Neuronal stem cell (in vitro differentiated cells): Measurements from ENCODE around the gene TRIM8.

Experiments used
- DNase-seq: peaks from one replicate; pipeline ENCODE4 v3.0.0-alpha.2; 2013; ENCODE audit warnings: low spot score
- H2AFZ ChIP-seq: one replicate; pipeline ENCODE4 v1.6.1; 2013; ENCODE audit warnings: mild to moderate bottlenecking, low read length, inconsistent platforms
- H2AK5ac ChIP-seq: 2 replicates; pipeline ENCODE4 v1.6.1; 2013; ENCODE audit warnings: low read depth, mild to moderate bottlenecking, inconsistent platforms, low read length, moderate library complexity, mixed read lengths
- H2BK120ac ChIP-seq: 2 replicates; pipeline ENCODE4 v1.6.1; 2013; ENCODE audit warnings: low read depth, mild to moderate bottlenecking, inconsistent platforms, low read length, moderate library complexity, mixed read lengths
- H2BK12ac ChIP-seq: one replicate; pipeline ENCODE4 v1.6.1; 2013; ENCODE audit warnings: low read length, inconsistent platforms
- H2BK15ac ChIP-seq: 2 replicates; pipeline ENCODE4 v1.6.1; 2013; ENCODE audit warnings: mild to moderate bottlenecking, low read length, inconsistent platforms, mixed read lengths
- H2BK5ac ChIP-seq: one replicate; pipeline ENCODE4 v1.6.1; 2013; ENCODE audit warnings: inconsistent platforms, mild to moderate bottlenecking, low read length, moderate library complexity
- H3K14ac ChIP-seq: one replicate; pipeline ENCODE4 v1.6.1; 2013; ENCODE audit warnings: low read length, inconsistent platforms
- H3K18ac ChIP-seq: 2 replicates; pipeline ENCODE4 v1.6.1; 2013; ENCODE audit warnings: low read length, inconsistent platforms
- H3K23ac ChIP-seq: 2 replicates; pipeline ENCODE4 v1.6.1; 2013; ENCODE audit warnings: low read depth, mild to moderate bottlenecking, mixed read lengths, low read length, inconsistent platforms; ENCODE audit not compliant: poor library complexity
- H3K27ac ChIP-seq: replicated peaks from 3 replicates; pipeline ENCODE4 v1.5.1; 2013; ENCODE audit warnings: low read length, inconsistent platforms
- H3K27me3 ChIP-seq, 3 experiments: 2 replicates each; pipeline ENCODE4 v1.6.1; 2013; ENCODE audit warnings: low read length in 3 of 3, mild to moderate bottlenecking in 2 of 3, inconsistent platforms in 1 of 3, low read depth in 1 of 3, mixed read lengths in 1 of 3, moderate library complexity in 1 of 3; ENCODE audit not compliant: control insufficient read depth in 3 of 3, insufficient read depth in 3 of 3
- H3K36me3 ChIP-seq, 2 donors: replicated peaks in 1 of 2; 2 replicates each; pipeline ENCODE4 v1.6.1; 2013; ENCODE audit warnings: low read length in 2 of 2; ENCODE audit not compliant: control insufficient read depth in 2 of 2, insufficient read depth in 2 of 2
- H3K4ac ChIP-seq: 2 replicates; pipeline ENCODE4 v1.6.1; 2013; ENCODE audit warnings: inconsistent platforms, mild to moderate bottlenecking, low read length, moderate library complexity
- H3K4me1 ChIP-seq, 2 donors: 1 replicate in 1 of 2; 2 replicates in 1 of 2; pipeline ENCODE4 v1.6.1; 2013; ENCODE audit warnings: low read length in 2 of 2, low read depth in 1 of 2; ENCODE audit not compliant: control insufficient read depth in 2 of 2, insufficient read depth in 1 of 2
- H3K4me2 ChIP-seq: one replicate; pipeline ENCODE4 v1.6.1; 2013; ENCODE audit warnings: mild to moderate bottlenecking, low read length, inconsistent platforms; ENCODE audit not compliant: insufficient read depth, poor library complexity, severe bottlenecking
- H3K4me3 ChIP-seq, 2 donors: 2 replicates each; pipeline ENCODE4 v1.5.1; 2013; ENCODE audit warnings: low read length in 2 of 2, mild to moderate bottlenecking in 2 of 2, inconsistent platforms in 1 of 2, moderate library complexity in 1 of 2
- H3K79me1 ChIP-seq: one replicate; pipeline ENCODE4 v1.6.1; 2013; ENCODE audit warnings: low read depth, mild to moderate bottlenecking, inconsistent platforms, low read length, moderate library complexity
- H3K9ac ChIP-seq: one replicate; pipeline ENCODE4 v1.6.1; 2013; ENCODE audit warnings: mild to moderate bottlenecking, low read depth, low read length, inconsistent platforms; ENCODE audit not compliant: poor library complexity
- H3K9me3 ChIP-seq, 2 donors: replicated peaks in 1 of 2; 2 replicates each; pipeline versions ENCODE3 to v1.6.1; 2013; ENCODE audit warnings: low read length in 2 of 2, mild to moderate bottlenecking in 2 of 2, inconsistent platforms in 1 of 2, low read depth in 1 of 2, mixed read lengths in 1 of 2, moderate library complexity in 1 of 2; ENCODE audit not compliant: control insufficient read depth in 2 of 2, insufficient read depth in 1 of 2
- H4K8ac ChIP-seq: one replicate; pipeline ENCODE4 v1.6.1; 2013; ENCODE audit warnings: low read depth, mild to moderate bottlenecking, inconsistent platforms, low read length, moderate library complexity
- H4K91ac ChIP-seq: one replicate; pipeline ENCODE4 v1.6.1; 2013; ENCODE audit warnings: low read length, low read depth, mild to moderate bottlenecking, inconsistent platforms; ENCODE audit not compliant: poor library complexity
- WGBS, 2 donors: extraction: QIAGEN DNeasy Blood & Tissue Kit; methylation state at CpG; one replicate each; pipeline ENCODE4 v1.1.7; 2013; ENCODE audit warnings: missing lambda C conversion rate in 2 of 2, mixed read lengths in 1 of 2; ENCODE audit not compliant: insufficient read length in 2 of 2, insufficient replicate concordance in 1 of 2; ENCODE audit errors: extremely low coverage in 2 of 2; 5-methylcytosine and 5-hydroxymethylcytosine counted together

Gene TRIM8

DNA sequence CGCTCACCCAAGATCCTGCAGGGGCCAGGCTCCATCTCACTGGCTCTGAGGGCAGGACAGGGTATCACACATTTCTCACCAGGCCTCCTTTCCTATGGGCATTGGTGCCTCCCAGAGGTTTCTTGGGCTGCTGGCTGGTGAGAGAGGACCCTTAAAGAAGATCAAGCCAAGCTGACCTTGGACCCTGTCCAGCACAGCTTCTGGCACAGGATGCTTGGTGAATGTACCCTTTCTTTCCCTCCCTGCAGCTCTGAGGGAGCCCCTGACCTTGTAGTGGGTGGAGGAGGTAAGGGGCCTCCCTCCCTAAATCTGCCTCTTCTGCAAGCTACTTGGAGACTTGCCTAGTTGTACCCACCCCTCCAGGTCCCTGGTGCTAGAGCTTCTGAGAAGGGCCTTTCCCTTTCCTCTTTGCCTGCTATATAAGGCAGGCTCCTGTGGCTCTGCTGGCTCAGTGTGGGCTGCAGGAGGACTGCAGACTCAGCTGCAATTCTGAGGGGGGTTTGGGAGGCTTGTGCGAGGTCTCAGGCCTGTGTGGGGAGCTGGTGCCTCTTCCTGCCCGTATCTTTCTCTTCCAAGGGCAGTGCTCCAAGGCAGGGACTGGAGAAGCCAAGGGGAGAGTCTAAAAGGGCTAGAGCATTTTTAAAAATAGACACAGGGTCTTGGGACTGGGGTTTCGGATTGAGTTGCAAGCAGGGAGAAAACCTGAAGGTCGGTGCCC lies 11.7 kb upstream of the TRIM8 start:
- no peak overlapping the region for H3K27ac ChIP-seq
- DNase-seq: no peak
- no peaks in the 10 kb centered on the region for H3K79me1 ChIP-seq
- H2BK12ac ChIP-seq: no peak overlapping the region
- H2BK120ac ChIP-seq: no peak overlapping the region
- H3K36me3 ChIP-seq: peaks cover 13 to 23% of the 10 kb centered on the region in 2 donors
- H3K4me2 ChIP-seq: no peak overlapping the region
- H3K18ac ChIP-seq: no peak overlapping the region
- H3K9ac ChIP-seq: no peak overlapping the region
- H2BK15ac ChIP-seq: peak overlapping the region; percentile 34
- peaks cover 42 to 62% of the 10 kb centered on the region in 2 donors for H3K4me1 ChIP-seq
- no peak overlapping the region for H4K91ac ChIP-seq
- no peak overlapping the region for H3K14ac ChIP-seq
- WGBS, 2 donors: no CpG with 5 or more reads among the region's 5 CpGs
- no peaks in the 10 kb centered on the region for H3K9me3 ChIP-seq
- no peak overlapping the region for H4K8ac ChIP-seq
- H2BK5ac ChIP-seq: no peak overlapping the region
- H3K23ac ChIP-seq: no peak overlapping the region
- H3K4ac ChIP-seq: no peak overlapping the region
- no peaks in the 10 kb centered on the region for H3K27me3 ChIP-seq
- no peak overlapping the region for H2AFZ ChIP-seq
- H2AK5ac ChIP-seq: no peak overlapping the region
- no peak overlapping the region for H3K4me3 ChIP-seq

DNA sequence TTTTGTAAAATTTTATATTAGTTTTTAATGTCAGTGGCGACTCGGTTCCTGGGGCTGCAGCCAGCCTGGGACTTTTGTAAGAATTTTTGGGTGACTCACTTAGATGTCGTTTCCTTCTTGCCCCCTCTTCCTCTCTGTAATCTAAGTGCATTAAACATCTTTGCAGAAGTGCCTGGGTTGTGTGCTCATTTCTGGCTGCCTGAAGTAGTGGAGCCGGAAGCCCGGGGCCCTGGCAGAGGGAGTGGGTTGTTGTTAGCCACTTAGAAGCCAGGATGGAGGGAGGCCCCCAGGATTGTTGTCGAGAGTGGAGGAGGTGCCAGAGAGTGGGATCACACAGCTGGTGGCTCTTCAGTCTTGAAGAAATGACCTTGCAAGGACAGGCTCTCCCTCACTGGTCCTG lies 11.0 kb upstream of the TRIM8 start:
- no peak for DNase-seq
- Histone ChIP-seq H3K4me3 (no peak overlapping the region), H3K27ac (no peak overlapping the region)

GRCh38 chr10:102633848-102634247 lies 10.4 kb upstream of the TRIM8 start:
- no peak overlapping the region for H2BK15ac ChIP-seq
- peak overlapping the region; percentile 10 for H3K4ac ChIP-seq
- no peak overlapping the region for H2AFZ ChIP-seq
- H3K79me1 ChIP-seq: no peaks in the 10 kb centered on the region
- H3K36me3 ChIP-seq: peaks cover 13 to 23% of the 10 kb centered on the region in 2 donors
- no peak overlapping the region for H4K8ac ChIP-seq
- no peak overlapping the region for H3K14ac ChIP-seq
- no CpG with 5 or more reads among the region's 5 CpGs for WGBS, 2 donors
- peaks cover 33 to 51% of the 10 kb centered on the region in 2 donors for H3K4me1 ChIP-seq
- H3K9ac ChIP-seq: no peak overlapping the region
- H2AK5ac ChIP-seq: peak overlapping the region; percentile 74
- H2BK120ac ChIP-seq: no peak overlapping the region
- H2BK12ac ChIP-seq: no peak overlapping the region
- peak overlapping the region; percentile 40 for H3K23ac ChIP-seq
- no peaks in the 10 kb centered on the region for H3K9me3 ChIP-seq
- H3K18ac ChIP-seq: peak overlapping the region; percentile 62
- no peak overlapping the region for H4K91ac ChIP-seq
- H3K27ac ChIP-seq: no peak overlapping the region
- no peak for DNase-seq
- no peak overlapping the region for H3K4me3 ChIP-seq
- no peaks in the 10 kb centered on the region for H3K27me3 ChIP-seq
- no peak overlapping the region for H2BK5ac ChIP-seq
- H3K4me2 ChIP-seq: no peak overlapping the region

More for the DNA sequence above, 11.0 kb upstream of the TRIM8 start:
- Histone ChIP-seq H3K36me3 (peaks cover 13 to 23% of the 10 kb centered on the region in 2 donors), H3K18ac (no peak overlapping the region), H3K4me2 (no peak overlapping the region), H3K9me3 (no peaks in the 10 kb centered on the region), H2BK15ac (no peak overlapping the region), H4K91ac (no peak overlapping the region), H2BK12ac (no peak overlapping the region), H2AK5ac (no peak overlapping the region), H3K9ac (peak overlapping the region; percentile 9), H3K79me1 (no peaks in the 10 kb centered on the region), H3K27me3 (no peaks in the 10 kb centered on the region), H3K14ac (no peak overlapping the region), H3K4me1 (peaks cover 36 to 54% of the 10 kb centered on the region in 2 donors), H2BK5ac (no peak overlapping the region), H4K8ac (no peak overlapping the region), H2BK120ac (no peak overlapping the region), H2AFZ (no peak overlapping the region), H3K23ac (peak overlapping the region; percentile 40), H3K4ac (no peak overlapping the region)
- no CpG with 5 or more reads among the region's 6 CpGs for WGBS, 2 donors

DNA sequence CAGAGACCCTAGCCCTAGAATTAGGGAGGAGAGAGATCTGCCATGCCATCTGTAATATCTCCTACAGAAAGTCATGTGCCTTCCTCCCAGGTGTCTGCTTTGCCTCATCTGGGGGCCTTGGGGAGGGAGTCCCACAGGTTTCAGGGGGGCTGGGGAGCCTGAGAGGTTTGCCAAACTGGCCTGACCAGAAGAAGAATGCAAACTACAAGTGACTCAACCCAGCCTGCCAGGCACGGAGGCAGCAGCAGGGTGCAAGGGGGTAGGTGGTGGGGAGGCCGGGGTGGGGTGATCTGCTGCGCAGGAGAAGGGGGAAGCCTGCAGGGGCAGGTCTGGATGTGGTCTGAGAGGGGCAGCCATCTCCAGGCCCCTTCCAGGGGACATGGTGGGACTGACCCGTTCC lies 9.6 kb upstream of the TRIM8 start:
- Histone ChIP-seq H4K91ac (no peak overlapping the region), H3K4ac (no peak overlapping the region), H3K79me1 (no peaks in the 10 kb centered on the region), H3K4me3 (no peak overlapping the region), H3K23ac (no peak overlapping the region), H3K14ac (no peak overlapping the region), H3K27ac (no peak overlapping the region), H3K18ac (no peak overlapping the region), H4K8ac (no peak overlapping the region), H2BK5ac (no peak overlapping the region), H3K4me1 (peaks cover 27 to 44% of the 10 kb centered on the region in 2 donors), H3K36me3 (peaks cover 13 to 23% of the 10 kb centered on the region in 2 donors), H2BK15ac (no peak overlapping the region), H3K27me3 (no peaks in the 10 kb centered on the region), H3K9ac (no peak overlapping the region), H2BK12ac (no peak overlapping the region), H2AK5ac (no peak overlapping the region), H3K9me3 (no peaks in the 10 kb centered on the region), H2BK120ac (no peak overlapping the region), H3K4me2 (no peak overlapping the region), H2AFZ (no peak overlapping the region)
- no peak for DNase-seq
- WGBS, 2 donors: no CpG with 5 or more reads among the region's 4 CpGs
